Neural cell (in vitro differentiated cells): ENCODE data around the gene POU6F2. TPM values are rescaled to one million over a fixed set of nuclear protein-coding genes. Genes with fewer than 3 reads are reported as not detected.

ENCODE experiments used
- H2AFZ ChIP-seq: fragments of 200-600, 300-800 bp; sonication (generic), shearing (Covaris generic); 2 replicates; pipeline ENCODE4 v1.6.0; 2014; ENCODE audit warnings: low read depth, mild to moderate bottlenecking, antibody characterized with exemption, low read length, moderate library complexity
- H3F3A ChIP-seq: fragments of 200-600 bp; shearing (Covaris generic); 2 replicates; pipeline ENCODE4 v1.6.1; 2016; ENCODE audit warnings: mild to moderate bottlenecking, moderate library complexity, mixed read lengths, antibody characterized with exemption, low read length; ENCODE audit not compliant: insufficient read depth, poor library complexity, severe bottlenecking
- H3K27ac ChIP-seq: fragments of 200-600, 300-800 bp; sonication (generic), shearing (Covaris generic); 2 replicates; pipeline ENCODE4 v1.5.1; 2014; ENCODE audit warnings: mild to moderate bottlenecking, low read length, moderate library complexity
- H3K27me3 ChIP-seq: fragments of 300-800, 200-600 bp; sonication (generic), shearing (Covaris generic); 2 replicates; pipeline ENCODE4 v1.6.0; 2014; ENCODE audit warnings: mild to moderate bottlenecking, low read depth, low read length, moderate library complexity; ENCODE audit not compliant: insufficient read depth
- H3K36me3 ChIP-seq: fragments of 300-800, 200-600 bp; sonication (generic), shearing (Covaris generic); 2 replicates; pipeline ENCODE4 v1.5.1; 2014; ENCODE audit warnings: mild to moderate bottlenecking, antibody characterized with exemption, low read length, moderate library complexity; ENCODE audit not compliant: insufficient read depth
- H3K4me2 ChIP-seq: fragments of 300-800, 200-600 bp; sonication (generic), shearing (Covaris generic); 2 replicates; pipeline ENCODE4 v1.6.0; 2014; ENCODE audit warnings: mild to moderate bottlenecking, low read length
- H3K4me3 ChIP-seq: fragments of 300-800, 200-600 bp; sonication (generic), shearing (Covaris generic); 2 replicates; pipeline ENCODE4 v1.5.1; 2014; ENCODE audit warnings: mild to moderate bottlenecking, low read length, moderate library complexity
- H3K79me2 ChIP-seq: fragments of 200-600 bp; shearing (Covaris generic); replicated peaks from 2 replicates; pipeline ENCODE4 v1.6.0; 2014; ENCODE audit warnings: mild to moderate bottlenecking, low read length, moderate library complexity; ENCODE audit not compliant: insufficient read depth
- H3K9ac ChIP-seq: fragments of 300-800, 200-600 bp; sonication (generic), shearing (Covaris generic); 2 replicates; pipeline ENCODE4 v1.6.1; 2016; ENCODE audit warnings: mild to moderate bottlenecking, low read length, mixed read lengths
- H3K9me2 ChIP-seq: fragments of 200-600 bp; shearing (Covaris generic); 2 replicates; pipeline ENCODE4 v1.6.1; 2016; ENCODE audit warnings: mild to moderate bottlenecking, low read length, mixed read lengths; ENCODE audit not compliant: insufficient read depth
- H3K9me3 ChIP-seq: fragments of 200-600, 300-800 bp; sonication (generic), shearing (Covaris generic); 2 replicates; pipeline ENCODE4 v1.6.1; 2016; ENCODE audit warnings: mild to moderate bottlenecking, mixed run types, low read length, moderate library complexity, mixed read lengths
- H4K20me1 ChIP-seq: fragments of 200-600 bp; shearing (Covaris generic); 2 replicates; pipeline ENCODE4 v1.6.1; 2016; ENCODE audit warnings: mild to moderate bottlenecking, mixed run types; ENCODE audit not compliant: insufficient read depth
- EP300 ChIP-seq: fragments of 450-650 bp; conservative IDR thresholded peaks from 2 replicates; pipeline ENCODE4 v1.6.1; 2014; ENCODE audit warnings: antibody characterized with exemption, mild to moderate bottlenecking, moderate library complexity; ENCODE audit not compliant: poor library complexity, severe bottlenecking
- EZH2 ChIP-seq: fragments of 200-600, 300-800 bp; shearing (Covaris generic), sonication (generic); IDR thresholded peaks from 2 replicates; pipeline ENCODE4 v1.6.1; 2014; ENCODE audit warnings: antibody characterized with exemption, low read length, borderline replicate concordance, mild to moderate bottlenecking; ENCODE audit not compliant: insufficient read depth, poor library complexity, severe bottlenecking
- MXI1 ChIP-seq: fragments of 450-650 bp; conservative IDR thresholded peaks from 2 replicates; pipeline ENCODE4 v1.6.1; 2014; ENCODE audit warnings: antibody characterized with exemption, mild to moderate bottlenecking; ENCODE audit not compliant: poor library complexity, severe bottlenecking
- POLR2AphosphoS5 ChIP-seq: IDR thresholded peaks from 2 replicates; pipeline ENCODE4 v1.6.1; 2012
- RAD21 ChIP-seq: fragments of 450-650 bp; conservative IDR thresholded peaks from 2 replicates; pipeline ENCODE4 v1.6.1; 2014; ENCODE audit warnings: antibody characterized with exemption, mild to moderate bottlenecking, moderate library complexity
- SMC3 ChIP-seq: fragments of 450-650 bp; conservative IDR thresholded peaks from 2 replicates; pipeline ENCODE4 v1.6.1; 2014; ENCODE audit warnings: antibody characterized with exemption, mild to moderate bottlenecking, moderate library complexity; ENCODE audit not compliant: poor library complexity
- TAF1 ChIP-seq: IDR thresholded peaks from 2 replicates; pipeline ENCODE4 v1.6.1; 2012; ENCODE audit warnings: low read depth
- polyA plus RNA-seq: library from polyadenylated mRNA; depleted of rRNA; stranded (reverse); fragments of >200 nt; gene quantifications from 2 replicates; pipeline ENCODE4 v1.2.3, GENCODE V29; 2014
- TF ChIP-seq, protein P1 (sequence below): fragments of 450-650 bp; IDR thresholded peaks from 2 replicates; pipeline ENCODE4 v1.5.1; 2014; ENCODE audit warnings: antibody characterized with exemption, mild to moderate bottlenecking, moderate library complexity; ENCODE audit not compliant: poor library complexity, severe bottlenecking
- TF ChIP-seq, protein P2 (sequence below): IDR thresholded peaks from 2 replicates; pipeline ENCODE4 v1.6.1; 2012; ENCODE audit warnings: borderline replicate concordance

The POU6F2 gene
- polyA plus RNA-seq, 1 donor from 2014 or later: 2.8 TPM

DNA sequence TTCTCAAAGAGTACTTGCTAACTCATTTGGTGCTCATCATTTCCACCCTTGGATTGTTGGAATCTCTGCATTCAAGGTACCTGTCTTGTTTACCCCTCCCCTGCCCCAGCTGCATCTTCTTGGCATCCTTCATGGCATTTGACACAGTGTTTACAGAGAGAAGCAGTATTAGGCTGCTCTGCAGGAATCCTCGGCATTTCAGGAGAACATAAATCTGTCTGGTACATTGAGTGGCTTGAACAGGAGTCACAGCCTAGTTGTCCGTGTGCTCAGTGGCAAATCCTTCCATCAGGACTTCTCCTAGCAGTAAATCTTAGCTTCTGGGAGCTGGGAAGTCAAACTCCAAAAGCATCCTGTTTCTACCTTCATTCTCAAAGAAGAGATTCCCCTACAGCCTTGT, 451.7 kb downstream of the POU6F2 start:
- H3K9me3 ChIP-seq: no peaks in the 10 kb centered on the region
- no peaks in the 10 kb centered on the region for H3K36me3 ChIP-seq
- H3K9me2 ChIP-seq: no peaks in the 10 kb centered on the region
- H3K27me3 ChIP-seq: no peaks in the 10 kb centered on the region
- H3K4me2 ChIP-seq: no peak overlapping the region
- H2AFZ ChIP-seq: no peak overlapping the region
- no peak overlapping the region for H3K9ac ChIP-seq
- no peak overlapping the region for H3K4me3 ChIP-seq
- H3F3A ChIP-seq: no peaks in the 10 kb centered on the region
- H4K20me1 ChIP-seq: no peaks in the 10 kb centered on the region
- no peaks in the 10 kb centered on the region for H3K79me2 ChIP-seq
- H3K27ac ChIP-seq: no peak overlapping the region
- TF ChIP-seq RAD21 (no peak), EP300 (no peak), MXI1 (no peak), SMC3 (no peak)
- TF ChIP-seq, protein P1, sequence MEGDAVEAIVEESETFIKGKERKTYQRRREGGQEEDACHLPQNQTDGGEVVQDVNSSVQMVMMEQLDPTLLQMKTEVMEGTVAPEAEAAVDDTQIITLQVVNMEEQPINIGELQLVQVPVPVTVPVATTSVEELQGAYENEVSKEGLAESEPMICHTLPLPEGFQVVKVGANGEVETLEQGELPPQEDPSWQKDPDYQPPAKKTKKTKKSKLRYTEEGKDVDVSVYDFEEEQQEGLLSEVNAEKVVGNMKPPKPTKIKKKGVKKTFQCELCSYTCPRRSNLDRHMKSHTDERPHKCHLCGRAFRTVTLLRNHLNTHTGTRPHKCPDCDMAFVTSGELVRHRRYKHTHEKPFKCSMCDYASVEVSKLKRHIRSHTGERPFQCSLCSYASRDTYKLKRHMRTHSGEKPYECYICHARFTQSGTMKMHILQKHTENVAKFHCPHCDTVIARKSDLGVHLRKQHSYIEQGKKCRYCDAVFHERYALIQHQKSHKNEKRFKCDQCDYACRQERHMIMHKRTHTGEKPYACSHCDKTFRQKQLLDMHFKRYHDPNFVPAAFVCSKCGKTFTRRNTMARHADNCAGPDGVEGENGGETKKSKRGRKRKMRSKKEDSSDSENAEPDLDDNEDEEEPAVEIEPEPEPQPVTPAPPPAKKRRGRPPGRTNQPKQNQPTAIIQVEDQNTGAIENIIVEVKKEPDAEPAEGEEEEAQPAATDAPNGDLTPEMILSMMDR: no peak
- TF ChIP-seq, protein P2, sequence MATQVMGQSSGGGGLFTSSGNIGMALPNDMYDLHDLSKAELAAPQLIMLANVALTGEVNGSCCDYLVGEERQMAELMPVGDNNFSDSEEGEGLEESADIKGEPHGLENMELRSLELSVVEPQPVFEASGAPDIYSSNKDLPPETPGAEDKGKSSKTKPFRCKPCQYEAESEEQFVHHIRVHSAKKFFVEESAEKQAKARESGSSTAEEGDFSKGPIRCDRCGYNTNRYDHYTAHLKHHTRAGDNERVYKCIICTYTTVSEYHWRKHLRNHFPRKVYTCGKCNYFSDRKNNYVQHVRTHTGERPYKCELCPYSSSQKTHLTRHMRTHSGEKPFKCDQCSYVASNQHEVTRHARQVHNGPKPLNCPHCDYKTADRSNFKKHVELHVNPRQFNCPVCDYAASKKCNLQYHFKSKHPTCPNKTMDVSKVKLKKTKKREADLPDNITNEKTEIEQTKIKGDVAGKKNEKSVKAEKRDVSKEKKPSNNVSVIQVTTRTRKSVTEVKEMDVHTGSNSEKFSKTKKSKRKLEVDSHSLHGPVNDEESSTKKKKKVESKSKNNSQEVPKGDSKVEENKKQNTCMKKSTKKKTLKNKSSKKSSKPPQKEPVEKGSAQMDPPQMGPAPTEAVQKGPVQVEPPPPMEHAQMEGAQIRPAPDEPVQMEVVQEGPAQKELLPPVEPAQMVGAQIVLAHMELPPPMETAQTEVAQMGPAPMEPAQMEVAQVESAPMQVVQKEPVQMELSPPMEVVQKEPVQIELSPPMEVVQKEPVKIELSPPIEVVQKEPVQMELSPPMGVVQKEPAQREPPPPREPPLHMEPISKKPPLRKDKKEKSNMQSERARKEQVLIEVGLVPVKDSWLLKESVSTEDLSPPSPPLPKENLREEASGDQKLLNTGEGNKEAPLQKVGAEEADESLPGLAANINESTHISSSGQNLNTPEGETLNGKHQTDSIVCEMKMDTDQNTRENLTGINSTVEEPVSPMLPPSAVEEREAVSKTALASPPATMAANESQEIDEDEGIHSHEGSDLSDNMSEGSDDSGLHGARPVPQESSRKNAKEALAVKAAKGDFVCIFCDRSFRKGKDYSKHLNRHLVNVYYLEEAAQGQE: no peak

DNA sequence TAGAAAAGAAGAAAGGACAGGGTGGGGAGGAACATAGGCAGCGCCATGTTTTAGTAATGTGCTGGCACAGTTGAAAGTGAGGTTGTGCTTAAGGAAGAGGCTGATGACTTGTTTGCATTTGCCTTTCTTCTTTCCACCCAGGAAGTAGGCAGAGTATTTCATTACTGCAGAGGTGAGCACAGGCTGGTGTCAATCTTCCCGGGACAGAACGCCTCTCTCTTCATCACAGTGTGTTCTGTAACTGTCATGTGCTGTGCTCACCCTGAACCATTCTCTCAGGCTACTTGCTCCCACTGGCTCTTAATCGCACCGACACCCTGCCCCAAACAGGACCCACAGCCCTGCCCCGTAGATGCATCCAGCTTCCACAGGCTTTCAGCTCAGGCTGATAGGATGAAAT, 452.7 kb downstream of the POU6F2 start:
- Histone ChIP-seq H3K9ac (no peak overlapping the region), H3K79me2 (no peaks in the 10 kb centered on the region), H3F3A (no peaks in the 10 kb centered on the region), H3K4me3 (no peak overlapping the region), H3K27me3 (no peaks in the 10 kb centered on the region), H3K9me2 (no peaks in the 10 kb centered on the region), H4K20me1 (no peaks in the 10 kb centered on the region), H3K27ac (no peak overlapping the region), H3K4me2 (no peak overlapping the region), H2AFZ (no peak overlapping the region), H3K9me3 (no peaks in the 10 kb centered on the region), H3K36me3 (no peaks in the 10 kb centered on the region)
- TF ChIP-seq, protein P1: no peak
- TF ChIP-seq, protein P2: no peak
- TF ChIP-seq TAF1: no peak
- TF ChIP-seq SMC3: no peak
- TF ChIP-seq RAD21: no peak
- TF ChIP-seq MXI1: no peak
- TF ChIP-seq EZH2: no peak
- TF ChIP-seq POLR2AphosphoS5: no peak
- TF ChIP-seq EP300: no peak
